GM10266 (cell line): ENCODE measurements around the gene PTPRN2.

ENCODE experiments used
- DNase-seq: peaks from one replicate; pipeline ENCODE4 v3.0.0; 2012; ENCODE audit errors: extremely low spot score
- TF ChIP-seq, protein P1 (sequence below): IDR thresholded peaks from 2 replicates; pipeline ENCODE4 v1.5.1; 2012; ENCODE audit warnings: mild to moderate bottlenecking, low read depth; ENCODE audit not compliant: control insufficient read depth, insufficient read depth; ENCODE audit errors: missing control alignments

Gene PTPRN2

DNA sequence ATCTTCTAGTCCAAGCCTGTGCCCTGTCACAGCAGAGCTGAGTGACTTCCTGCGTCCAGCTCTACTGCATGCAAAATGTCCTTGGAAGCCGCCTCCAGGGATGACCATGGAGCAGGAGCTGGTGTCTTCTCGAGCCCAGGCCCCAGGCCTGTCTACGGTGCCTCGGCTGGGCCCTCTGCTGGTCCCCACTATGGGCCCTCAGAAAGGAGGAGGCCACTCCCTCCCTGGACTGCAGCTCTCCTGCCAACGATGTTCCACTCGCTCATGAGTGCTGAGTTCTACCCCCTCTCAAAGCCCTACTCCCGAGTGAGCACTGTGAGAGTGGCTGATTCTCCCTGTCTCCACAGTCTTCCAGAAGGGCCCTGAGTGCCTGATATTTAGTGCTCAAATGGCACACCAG, 504.9 kb downstream of the PTPRN2 start:
- no peak for DNase-seq
- TF ChIP-seq, protein P1, sequence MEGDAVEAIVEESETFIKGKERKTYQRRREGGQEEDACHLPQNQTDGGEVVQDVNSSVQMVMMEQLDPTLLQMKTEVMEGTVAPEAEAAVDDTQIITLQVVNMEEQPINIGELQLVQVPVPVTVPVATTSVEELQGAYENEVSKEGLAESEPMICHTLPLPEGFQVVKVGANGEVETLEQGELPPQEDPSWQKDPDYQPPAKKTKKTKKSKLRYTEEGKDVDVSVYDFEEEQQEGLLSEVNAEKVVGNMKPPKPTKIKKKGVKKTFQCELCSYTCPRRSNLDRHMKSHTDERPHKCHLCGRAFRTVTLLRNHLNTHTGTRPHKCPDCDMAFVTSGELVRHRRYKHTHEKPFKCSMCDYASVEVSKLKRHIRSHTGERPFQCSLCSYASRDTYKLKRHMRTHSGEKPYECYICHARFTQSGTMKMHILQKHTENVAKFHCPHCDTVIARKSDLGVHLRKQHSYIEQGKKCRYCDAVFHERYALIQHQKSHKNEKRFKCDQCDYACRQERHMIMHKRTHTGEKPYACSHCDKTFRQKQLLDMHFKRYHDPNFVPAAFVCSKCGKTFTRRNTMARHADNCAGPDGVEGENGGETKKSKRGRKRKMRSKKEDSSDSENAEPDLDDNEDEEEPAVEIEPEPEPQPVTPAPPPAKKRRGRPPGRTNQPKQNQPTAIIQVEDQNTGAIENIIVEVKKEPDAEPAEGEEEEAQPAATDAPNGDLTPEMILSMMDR: no peak

DNA sequence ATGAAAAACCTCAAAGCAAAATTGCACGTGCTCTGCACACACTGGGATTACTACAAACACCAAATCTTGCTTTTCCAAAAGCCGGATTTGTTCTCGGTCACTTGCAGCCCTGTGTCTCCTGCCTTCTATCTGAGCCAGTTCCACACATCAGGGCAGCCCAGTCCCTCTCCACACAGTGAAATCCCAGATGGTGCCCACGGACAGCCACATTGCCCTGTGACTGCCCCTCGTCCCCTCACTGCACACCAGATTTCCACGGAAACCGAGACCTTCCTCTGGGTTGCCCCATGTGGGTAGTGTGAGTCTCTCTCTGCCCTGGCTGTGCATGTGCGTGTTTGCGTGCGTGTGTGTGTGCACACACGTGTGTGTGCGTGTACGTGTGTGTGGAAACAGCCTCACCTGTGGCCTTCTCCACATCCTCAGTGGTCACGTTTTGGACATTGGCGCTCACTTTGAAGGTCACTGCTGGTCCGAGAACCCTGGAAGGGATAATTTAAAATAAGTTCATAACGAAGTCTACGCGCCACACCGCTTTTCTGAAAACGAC, 506.7 kb downstream of the PTPRN2 start:
- DNase-seq: no peak

DNA sequence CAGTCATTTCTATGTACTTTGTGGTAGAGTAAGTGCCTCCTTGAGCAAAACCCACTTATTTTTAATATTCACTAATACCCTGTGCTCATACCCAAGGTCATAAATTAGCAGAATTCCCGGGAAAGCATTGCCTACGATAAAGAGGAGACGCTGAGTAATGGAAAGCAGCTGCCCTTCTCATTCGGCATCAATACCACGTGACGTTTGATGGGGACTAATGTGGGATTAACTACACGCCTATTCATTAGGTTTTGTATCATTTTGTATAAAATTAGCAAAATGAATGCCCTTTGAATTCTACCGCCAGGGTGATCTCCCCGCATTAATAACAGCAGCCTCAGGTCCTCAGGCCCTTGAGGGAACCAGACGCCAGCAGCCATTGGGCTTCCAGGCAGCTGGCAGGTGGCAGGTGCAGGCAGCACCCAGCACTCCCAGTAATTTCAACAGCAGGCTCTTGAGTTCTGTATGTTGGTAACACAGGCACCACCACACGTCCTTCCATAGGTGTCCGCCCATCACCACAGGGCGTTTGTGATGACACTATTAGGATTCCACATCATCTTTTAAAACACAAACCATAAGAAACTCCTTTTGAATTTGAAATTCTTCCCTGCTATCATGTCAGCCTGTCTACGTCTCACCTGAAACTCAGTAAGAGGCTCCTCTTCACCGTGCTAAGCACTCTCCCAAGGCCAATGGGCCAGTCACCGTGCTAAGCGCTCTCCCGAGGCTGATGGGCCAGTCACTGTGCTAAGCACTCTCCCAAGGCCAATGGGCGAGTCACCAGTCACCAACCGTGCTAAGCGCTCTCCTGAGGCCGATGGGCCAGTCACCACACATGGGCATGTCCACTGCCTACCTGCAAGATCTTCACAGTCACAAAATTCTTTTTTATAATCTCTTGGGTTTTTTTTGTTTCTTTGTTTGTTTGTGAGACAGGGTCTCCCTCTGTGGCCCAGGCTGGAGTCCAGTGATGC, 509.4 kb downstream of the PTPRN2 start:
- no peak for DNase-seq
- TF ChIP-seq, protein P1: no peak

More for the DNA sequence above, 506.7 kb downstream of the PTPRN2 start:
- TF ChIP-seq, protein P1: no peak

DNA sequence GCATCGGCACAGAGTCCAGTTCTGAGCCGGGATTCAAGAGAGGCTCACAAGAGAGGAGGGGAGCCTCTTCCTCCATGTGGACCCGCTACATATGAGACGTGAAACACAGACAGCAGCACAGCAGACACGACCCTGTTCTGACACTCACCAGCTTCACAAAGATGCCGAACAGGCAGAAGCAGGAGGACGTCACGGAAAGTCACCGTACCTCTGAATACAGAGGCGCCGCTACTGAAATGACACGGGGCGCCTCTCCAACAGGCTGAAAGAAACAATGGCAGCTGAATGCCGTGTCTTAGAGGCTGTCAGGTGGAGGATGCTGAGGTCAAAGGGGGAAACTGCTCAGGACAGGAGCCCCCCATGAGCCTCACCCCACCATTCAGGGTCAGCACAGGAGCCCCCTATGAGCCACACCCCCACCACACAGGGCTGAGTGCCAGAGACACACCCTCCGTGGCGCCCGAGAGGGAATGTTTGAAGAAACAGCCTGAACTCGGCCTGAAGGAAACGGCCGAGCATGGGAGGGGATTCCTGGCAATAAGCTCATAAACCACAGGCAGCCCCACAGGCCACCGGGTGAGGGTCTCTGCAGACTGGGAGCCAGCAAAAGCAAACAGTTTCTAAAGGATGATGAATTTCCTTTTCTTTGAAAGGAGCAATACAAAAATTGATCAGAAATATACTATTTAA, 510.3 kb downstream of the PTPRN2 start:
- DNase-seq: no peak

DNA sequence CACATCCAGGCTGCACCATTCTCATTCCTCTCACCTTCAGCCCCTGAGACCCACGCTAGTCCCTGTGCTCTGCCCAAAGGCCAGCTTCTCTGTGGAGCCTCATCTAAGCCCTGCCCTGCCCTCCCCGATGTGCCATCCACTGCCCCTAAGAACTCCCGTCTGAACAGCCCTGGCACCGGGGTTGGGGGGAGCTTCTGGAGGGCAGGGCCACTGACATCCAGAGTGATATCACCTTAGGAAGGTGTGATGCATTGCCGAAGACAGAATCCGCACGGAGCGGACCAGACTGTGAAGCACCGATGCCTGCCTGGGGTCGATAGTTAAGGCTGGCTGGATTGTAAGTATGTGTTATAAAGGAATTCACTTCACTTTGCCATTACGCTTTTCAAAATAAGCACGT, 511.0 kb downstream of the PTPRN2 start:
- no peak for DNase-seq
- TF ChIP-seq, protein P1: no peak

More for the DNA sequence above, 510.3 kb downstream of the PTPRN2 start:
- TF ChIP-seq, protein P1: no peak

DNA sequence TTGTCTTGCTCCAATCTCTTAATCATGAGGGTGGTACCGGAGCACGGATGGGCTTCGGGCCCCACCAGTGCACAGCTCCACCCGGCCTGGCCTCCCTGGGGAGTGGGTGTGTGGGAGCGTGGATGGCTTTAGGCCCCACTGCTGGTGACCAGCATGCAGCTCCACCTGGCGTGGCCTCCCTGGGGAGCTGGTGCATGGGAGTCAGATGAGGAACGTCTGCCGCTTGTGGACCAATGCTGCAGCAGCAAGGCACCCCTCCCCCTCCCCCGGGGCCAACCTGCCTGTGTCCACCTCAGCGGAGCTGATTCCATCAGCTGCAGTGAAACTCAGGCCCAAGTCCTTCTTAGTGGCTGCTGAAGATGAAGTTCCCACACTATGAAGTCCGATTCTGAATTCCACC, 511.4 kb downstream of the PTPRN2 start:
- TF ChIP-seq, protein P1: no peak
- DNase-seq: no peak
